ENCODE data around the gene KIF5C.

KIF5C gene

DNA sequence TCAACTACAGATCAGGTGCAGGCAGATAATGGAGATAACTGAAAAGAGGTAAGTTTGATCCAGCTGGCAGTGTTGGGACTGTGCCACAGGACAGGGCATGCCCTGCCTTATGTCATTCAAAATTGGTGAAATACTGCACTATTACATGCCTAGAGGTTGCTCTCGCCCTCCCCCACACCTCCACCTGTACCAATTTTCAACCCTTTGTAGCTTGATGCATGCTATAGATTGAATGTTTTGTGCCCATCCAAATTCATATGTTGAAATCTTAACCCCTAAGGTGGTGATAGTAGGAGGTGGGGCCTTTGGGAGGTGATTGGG is 91.4 kb downstream of the KIF5C start:
- Histone ChIP-seq H3K79me1 (replicated peaks; ENCODE audit: low read length, poor library complexity, severe bottlenecking) (no peaks in the 10 kb centered on the region), H3K14ac (ENCODE audit: low read length in 2 of 2) (no peak overlapping the region), H2BK120ac (ENCODE audit: low read depth, low read length) (no peak overlapping the region), H2BK12ac (ENCODE audit: low read length in 2 of 2) (no peak overlapping the region), H2AK5ac (ENCODE audit: low read length, severe bottlenecking) (no peak overlapping the region), H3K4me2 (ENCODE audit: low read length, poor library complexity, severe bottlenecking) (no peak overlapping the region), H3K18ac (ENCODE audit: low read depth in 1 of 2, low read length in 2 of 2) (no peak overlapping the region), H2AFZ (ENCODE audit: low read depth, low read length) (no peak overlapping the region), H3K36me3 (ENCODE audit: control insufficient read depth in 1 of 2, insufficient read depth in 2 of 2, low read depth in 1 of 2, low read length in 2 of 2) (no peaks in the 10 kb centered on the region), H4K91ac (ENCODE audit: low read length) (no peak overlapping the region), H2BK15ac (ENCODE audit: low read depth, poor library complexity, severe bottlenecking) (no peak overlapping the region), H3K23ac (ENCODE audit: low read length in 2 of 2) (no peak overlapping the region), H3K4me1 (ENCODE audit: control insufficient read depth, insufficient read depth, low read depth, low read length) (no peaks in the 10 kb centered on the region), H3K27me3 (ENCODE audit: control insufficient read depth in 1 of 2, insufficient read depth in 1 of 2, low read length in 2 of 2) (peaks cover 0 to 10% of the 10 kb centered on the region in 2 experiments), H3K4me3 (ENCODE audit: insufficient read depth in 1 of 2, low read depth in 1 of 2, low read length in 2 of 2) (no peak overlapping the region), H2BK5ac (ENCODE audit: low read depth, low read length, poor library complexity, severe bottlenecking) (no peak overlapping the region), H3K4ac (ENCODE audit: low read depth in 1 of 2, low read length in 2 of 2) (no peak overlapping the region), H4K8ac (ENCODE audit: low read length) (no peak overlapping the region), H3K9ac (ENCODE audit: low read length) (no peak overlapping the region), H3K27ac (ENCODE audit: low read length, poor library complexity, severe bottlenecking) (no peak overlapping the region), H3K9me3 (ENCODE audit: control insufficient read depth, low read length) (no peaks in the 10 kb centered on the region)
- DNase-seq: no peak
- WGBS: no CpG with 5 or more reads among the region's 1 CpG

- Histone ChIP-seq H4K91ac (ENCODE audit: low read length) (no peak overlapping the region), H3K18ac (ENCODE audit: low read depth in 1 of 2, low read length in 2 of 2) (no peak overlapping the region), H3K4me3 (ENCODE audit: insufficient read depth in 1 of 2, low read depth in 1 of 2, low read length in 2 of 2) (no peak overlapping the region), H3K27me3 (ENCODE audit: control insufficient read depth in 1 of 2, insufficient read depth in 1 of 2, low read length in 2 of 2) (peaks cover 0 to 10% of the 10 kb centered on the region in 2 experiments), H2BK120ac (ENCODE audit: low read depth, low read length) (no peak overlapping the region), H2AK5ac (ENCODE audit: low read length, severe bottlenecking) (no peak overlapping the region), H3K27ac (ENCODE audit: low read length, poor library complexity, severe bottlenecking) (no peak overlapping the region), H3K36me3 (ENCODE audit: control insufficient read depth in 1 of 2, insufficient read depth in 2 of 2, low read depth in 1 of 2, low read length in 2 of 2) (no peaks in the 10 kb centered on the region), H2AFZ (ENCODE audit: low read depth, low read length) (no peak overlapping the region), H3K4ac (ENCODE audit: low read depth in 1 of 2, low read length in 2 of 2) (no peak overlapping the region), H3K23ac (ENCODE audit: low read length in 2 of 2) (no peak overlapping the region), H3K79me1 (replicated peaks; ENCODE audit: low read length, poor library complexity, severe bottlenecking) (no peaks in the 10 kb centered on the region), H3K9ac (ENCODE audit: low read length) (no peak overlapping the region), H3K4me1 (ENCODE audit: control insufficient read depth, insufficient read depth, low read depth, low read length) (no peaks in the 10 kb centered on the region), H3K9me3 (ENCODE audit: control insufficient read depth, low read length) (no peaks in the 10 kb centered on the region), H3K14ac (ENCODE audit: low read length in 2 of 2) (no peak overlapping the region), H4K8ac (ENCODE audit: low read length) (no peak overlapping the region), H3K4me2 (ENCODE audit: low read length, poor library complexity, severe bottlenecking) (no peak overlapping the region), H2BK15ac (ENCODE audit: low read depth, poor library complexity, severe bottlenecking) (no peak overlapping the region), H2BK12ac (ENCODE audit: low read length in 2 of 2) (no peak overlapping the region), H2BK5ac (ENCODE audit: low read depth, low read length, poor library complexity, severe bottlenecking) (no peak overlapping the region)
- WGBS: 90% methylated on average over 7 of the region's 7 CpGs
- no peak for DNase-seq
Observed at GRCh38 chr2:148967056-148967455, 92.0 kb downstream of the KIF5C start.

- 81% methylated on average over 5 of the region's 8 CpGs for WGBS
Observed at GRCh38 chr2:148967578-148967977, 92.6 kb downstream of the KIF5C start.

DNA sequence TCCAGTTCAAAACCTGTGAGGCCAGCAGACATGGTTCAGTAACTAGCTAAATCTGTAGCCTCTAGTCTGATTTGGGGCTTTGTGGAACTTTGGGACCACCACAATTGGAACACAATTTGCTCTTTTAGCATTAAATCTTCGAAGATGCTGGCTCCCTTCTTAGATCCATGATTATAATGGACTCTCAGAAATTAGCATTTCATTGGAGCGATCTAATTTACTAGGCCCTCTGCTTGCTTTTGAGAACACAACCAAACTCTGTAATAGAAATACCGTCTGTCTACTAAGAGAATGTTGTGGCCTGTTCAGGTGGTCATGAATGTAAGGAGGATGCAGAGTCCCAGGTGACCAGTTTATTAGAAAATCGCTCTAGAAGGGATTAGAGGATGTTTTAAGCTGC is 93.3 kb downstream of the KIF5C start:
- Histone ChIP-seq H3K4me1 (ENCODE audit: control insufficient read depth, insufficient read depth, low read depth, low read length) (no peaks in the 10 kb centered on the region), H2BK12ac (ENCODE audit: low read length in 2 of 2) (no peak overlapping the region), H2AK5ac (ENCODE audit: low read length, severe bottlenecking) (no peak overlapping the region)

More at GRCh38 chr2:148967578-148967977, 92.6 kb downstream of the KIF5C start:
- Histone ChIP-seq H3K4me2 (ENCODE audit: low read length, poor library complexity, severe bottlenecking) (no peak overlapping the region), H4K91ac (ENCODE audit: low read length) (no peak overlapping the region), H2BK15ac (ENCODE audit: low read depth, poor library complexity, severe bottlenecking) (no peak overlapping the region), H2AFZ (ENCODE audit: low read depth, low read length) (no peak overlapping the region), H3K18ac (ENCODE audit: low read depth in 1 of 2, low read length in 2 of 2) (no peak overlapping the region), H3K36me3 (ENCODE audit: control insufficient read depth in 1 of 2, insufficient read depth in 2 of 2, low read depth in 1 of 2, low read length in 2 of 2) (no peaks in the 10 kb centered on the region), H3K9me3 (ENCODE audit: control insufficient read depth, low read length) (no peaks in the 10 kb centered on the region), H3K4me3 (ENCODE audit: insufficient read depth in 1 of 2, low read depth in 1 of 2, low read length in 2 of 2) (no peak overlapping the region), H3K23ac (ENCODE audit: low read length in 2 of 2) (no peak overlapping the region), H3K4me1 (ENCODE audit: control insufficient read depth, insufficient read depth, low read depth, low read length) (no peaks in the 10 kb centered on the region), H2BK5ac (ENCODE audit: low read depth, low read length, poor library complexity, severe bottlenecking) (no peak overlapping the region), H3K4ac (ENCODE audit: low read depth in 1 of 2, low read length in 2 of 2) (no peak overlapping the region), H4K8ac (ENCODE audit: low read length) (no peak overlapping the region), H3K27me3 (ENCODE audit: control insufficient read depth in 1 of 2, insufficient read depth in 1 of 2, low read length in 2 of 2) (peaks cover 0 to 10% of the 10 kb centered on the region in 2 experiments), H3K27ac (ENCODE audit: low read length, poor library complexity, severe bottlenecking) (no peak overlapping the region), H3K9ac (ENCODE audit: low read length) (no peak overlapping the region), H2BK12ac (ENCODE audit: low read length in 2 of 2) (no peak overlapping the region), H3K14ac (ENCODE audit: low read length in 2 of 2) (no peak overlapping the region), H2AK5ac (ENCODE audit: low read length, severe bottlenecking) (no peak overlapping the region), H3K79me1 (replicated peaks; ENCODE audit: low read length, poor library complexity, severe bottlenecking) (no peaks in the 10 kb centered on the region), H2BK120ac (ENCODE audit: low read depth, low read length) (no peak overlapping the region)
- no peak for DNase-seq

More for the DNA sequence above, 93.3 kb downstream of the KIF5C start:
- Histone ChIP-seq H3K4me3 (ENCODE audit: insufficient read depth in 1 of 2, low read depth in 1 of 2, low read length in 2 of 2) (no peak overlapping the region), H3K4ac (ENCODE audit: low read depth in 1 of 2, low read length in 2 of 2) (no peak overlapping the region), H4K91ac (ENCODE audit: low read length) (no peak overlapping the region), H3K79me1 (replicated peaks; ENCODE audit: low read length, poor library complexity, severe bottlenecking) (no peaks in the 10 kb centered on the region), H3K9ac (ENCODE audit: low read length) (no peak overlapping the region), H2BK5ac (ENCODE audit: low read depth, low read length, poor library complexity, severe bottlenecking) (no peak overlapping the region), H3K23ac (ENCODE audit: low read length in 2 of 2) (no peak overlapping the region), H2BK120ac (ENCODE audit: low read depth, low read length) (no peak overlapping the region), H3K27ac (ENCODE audit: low read length, poor library complexity, severe bottlenecking) (no peak overlapping the region), H2BK15ac (ENCODE audit: low read depth, poor library complexity, severe bottlenecking) (no peak overlapping the region), H3K14ac (ENCODE audit: low read length in 2 of 2) (no peak overlapping the region), H3K27me3 (ENCODE audit: control insufficient read depth in 1 of 2, insufficient read depth in 1 of 2, low read length in 2 of 2) (peaks cover 0 to 10% of the 10 kb centered on the region in 2 experiments), H3K18ac (ENCODE audit: low read depth in 1 of 2, low read length in 2 of 2) (no peak overlapping the region), H3K4me2 (ENCODE audit: low read length, poor library complexity, severe bottlenecking) (no peak overlapping the region), H2AFZ (ENCODE audit: low read depth, low read length) (no peak overlapping the region), H4K8ac (ENCODE audit: low read length) (no peak overlapping the region), H3K9me3 (ENCODE audit: control insufficient read depth, low read length) (no peaks in the 10 kb centered on the region), H3K36me3 (ENCODE audit: control insufficient read depth in 1 of 2, insufficient read depth in 2 of 2, low read depth in 1 of 2, low read length in 2 of 2) (no peaks in the 10 kb centered on the region)
- no peak for DNase-seq
- WGBS: 85% methylated on average over 4 of the region's 4 CpGs

Data from mesenchymal stem cell (in vitro differentiated cells and primary cell).